PC-9 (cell line): ENCODE results near the gene MRPL17.

Experiments
- EZH2 ChIP-seq: fragments of 200-600 bp; sonication (generic); IDR thresholded peaks from 2 replicates; pipeline ENCODE4 v1.8.0; 2017; ENCODE audit warnings: antibody characterized with exemption, low read depth
- TF ChIP-seq, protein P1 (sequence below): fragments of 200-600 bp; sonication (generic); conservative IDR thresholded peaks from 2 replicates; pipeline ENCODE4 v1.6.1; 2017; ENCODE audit warnings: mixed run types, antibody characterized with exemption, mild to moderate bottlenecking, moderate library complexity

DNA sequence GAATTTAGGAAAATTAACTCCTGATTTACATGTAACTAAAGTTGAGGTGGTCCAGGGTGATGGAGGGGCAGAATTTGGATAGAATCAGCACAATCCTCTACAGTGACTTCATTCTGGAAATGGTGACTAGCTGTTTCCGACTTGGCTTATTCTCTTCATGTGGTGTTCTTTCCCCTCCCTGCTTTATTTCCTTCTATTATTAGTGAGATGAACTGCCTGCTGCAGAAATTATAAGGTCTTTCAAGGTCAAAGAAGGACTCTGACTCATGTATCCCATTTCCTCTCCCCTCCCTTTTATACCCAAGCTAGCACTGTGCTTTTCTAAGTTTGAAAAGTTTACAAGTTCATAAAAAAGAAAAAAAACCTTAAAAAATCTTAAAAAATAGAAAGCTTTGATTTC lies 12.2 kb upstream of the MRPL17 start:
- TF ChIP-seq, protein P1, sequence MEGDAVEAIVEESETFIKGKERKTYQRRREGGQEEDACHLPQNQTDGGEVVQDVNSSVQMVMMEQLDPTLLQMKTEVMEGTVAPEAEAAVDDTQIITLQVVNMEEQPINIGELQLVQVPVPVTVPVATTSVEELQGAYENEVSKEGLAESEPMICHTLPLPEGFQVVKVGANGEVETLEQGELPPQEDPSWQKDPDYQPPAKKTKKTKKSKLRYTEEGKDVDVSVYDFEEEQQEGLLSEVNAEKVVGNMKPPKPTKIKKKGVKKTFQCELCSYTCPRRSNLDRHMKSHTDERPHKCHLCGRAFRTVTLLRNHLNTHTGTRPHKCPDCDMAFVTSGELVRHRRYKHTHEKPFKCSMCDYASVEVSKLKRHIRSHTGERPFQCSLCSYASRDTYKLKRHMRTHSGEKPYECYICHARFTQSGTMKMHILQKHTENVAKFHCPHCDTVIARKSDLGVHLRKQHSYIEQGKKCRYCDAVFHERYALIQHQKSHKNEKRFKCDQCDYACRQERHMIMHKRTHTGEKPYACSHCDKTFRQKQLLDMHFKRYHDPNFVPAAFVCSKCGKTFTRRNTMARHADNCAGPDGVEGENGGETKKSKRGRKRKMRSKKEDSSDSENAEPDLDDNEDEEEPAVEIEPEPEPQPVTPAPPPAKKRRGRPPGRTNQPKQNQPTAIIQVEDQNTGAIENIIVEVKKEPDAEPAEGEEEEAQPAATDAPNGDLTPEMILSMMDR, result no peak
- no peak for TF ChIP-seq EZH2
